Ectodermal cell (in vitro differentiated cells): ENCODE data around the gene BMP6.

Source experiments
- H3K27ac ChIP-seq: 2 replicates; pipeline ENCODE4 v1.7.0; 2013; ENCODE audit warnings: mild to moderate bottlenecking, low read depth, low read length; ENCODE audit not compliant: insufficient read depth, poor library complexity, severe bottlenecking
- H3K27me3 ChIP-seq: 2 replicates; pipeline ENCODE4 v1.7.0; 2013; ENCODE audit warnings: mild to moderate bottlenecking, low read length; ENCODE audit not compliant: insufficient read depth, control insufficient read depth, poor library complexity, severe bottlenecking
- H3K36me3 ChIP-seq: one replicate; pipeline ENCODE4 v1.7.0; 2013; ENCODE audit warnings: low read length; ENCODE audit not compliant: control insufficient read depth, insufficient read depth
- H3K4me1 ChIP-seq: one replicate; pipeline ENCODE4 v1.7.0; 2013; ENCODE audit warnings: low read length; ENCODE audit not compliant: control insufficient read depth, insufficient read depth
- H3K4me3 ChIP-seq: 2 replicates; pipeline ENCODE4 v1.7.0; 2013; ENCODE audit warnings: low read depth, low read length, control low read depth; ENCODE audit not compliant: insufficient read depth
- H3K9me3 ChIP-seq: 2 replicates; pipeline ENCODE4 v1.7.0; 2013; ENCODE audit warnings: mild to moderate bottlenecking, low read length, moderate library complexity; ENCODE audit not compliant: control insufficient read depth
- WGBS, 2 experiments: methylation state at CpG; one replicate each; pipeline ENCODE4 v1.1.7; 2013; ENCODE audit warnings: missing lambda C conversion rate in 2 of 2; 5-methylcytosine and 5-hydroxymethylcytosine counted together

BMP6 gene

DNA sequence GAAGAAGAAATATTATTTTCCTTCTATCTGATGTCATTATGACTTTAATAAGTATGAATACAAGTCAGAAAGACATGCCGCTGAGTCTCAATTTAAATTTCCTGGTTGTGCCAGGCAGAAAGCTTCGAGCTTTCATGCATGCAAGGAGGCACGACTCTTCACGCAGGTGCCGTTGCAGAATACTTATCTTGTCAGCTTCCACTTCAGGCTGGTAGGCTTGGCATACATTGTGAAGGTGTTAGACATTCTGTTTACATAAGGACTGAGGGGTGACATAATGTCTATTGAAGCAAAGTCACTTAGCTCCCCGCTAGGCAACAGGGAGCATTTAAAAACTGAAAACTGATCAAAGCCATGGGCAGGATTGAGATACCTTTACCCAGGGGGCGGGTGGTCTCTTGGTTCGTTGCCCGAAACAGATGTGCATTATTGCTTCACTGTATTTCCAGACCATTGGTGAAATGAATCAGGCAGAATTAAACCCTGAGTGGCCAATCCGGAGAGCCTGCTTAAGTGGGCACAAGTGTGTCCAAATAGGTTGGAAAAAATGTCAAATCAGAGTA is 16.4 kb downstream of the BMP6 start:
- no peaks in the 10 kb centered on the region for H3K4me1 ChIP-seq
- no peak overlapping the region for H3K27ac ChIP-seq
- H3K36me3 ChIP-seq = no peaks in the 10 kb centered on the region
- H3K27me3 ChIP-seq = no peaks in the 10 kb centered on the region
- WGBS, 2 experiments = 88 to 90% methylated on average over 10 of the region's 10 CpGs
- no peak overlapping the region for H3K4me3 ChIP-seq
- no peaks in the 10 kb centered on the region for H3K9me3 ChIP-seq

DNA sequence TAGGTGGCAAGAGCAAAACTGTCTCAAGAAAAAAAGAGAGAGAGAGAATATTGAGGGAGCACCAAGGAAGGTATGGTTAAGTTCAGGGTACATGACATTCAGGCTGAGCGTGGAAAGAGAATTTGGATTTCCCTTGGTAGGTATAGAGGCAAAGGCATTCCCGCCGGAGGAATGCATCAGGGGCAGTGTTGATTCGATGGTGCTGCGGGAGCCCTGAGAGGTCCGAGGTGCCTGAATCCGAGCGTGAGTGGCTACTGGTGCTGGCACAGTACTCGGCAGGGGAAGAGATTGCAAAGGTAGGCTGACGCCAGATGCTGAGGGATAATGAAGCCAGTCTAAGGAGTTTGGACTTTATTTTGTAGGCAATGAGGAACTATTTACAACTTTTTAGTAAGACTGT is 20.0 kb downstream of the BMP6 start:
- no peaks in the 10 kb centered on the region for H3K4me1 ChIP-seq
- H3K4me3 ChIP-seq = no peak overlapping the region
- 89 to 91% methylated on average over 10 of the region's 10 CpGs for WGBS, 2 experiments
- no peaks in the 10 kb centered on the region for H3K36me3 ChIP-seq
- H3K9me3 ChIP-seq = no peaks in the 10 kb centered on the region
- H3K27me3 ChIP-seq = no peaks in the 10 kb centered on the region
- H3K27ac ChIP-seq = no peak overlapping the region

DNA sequence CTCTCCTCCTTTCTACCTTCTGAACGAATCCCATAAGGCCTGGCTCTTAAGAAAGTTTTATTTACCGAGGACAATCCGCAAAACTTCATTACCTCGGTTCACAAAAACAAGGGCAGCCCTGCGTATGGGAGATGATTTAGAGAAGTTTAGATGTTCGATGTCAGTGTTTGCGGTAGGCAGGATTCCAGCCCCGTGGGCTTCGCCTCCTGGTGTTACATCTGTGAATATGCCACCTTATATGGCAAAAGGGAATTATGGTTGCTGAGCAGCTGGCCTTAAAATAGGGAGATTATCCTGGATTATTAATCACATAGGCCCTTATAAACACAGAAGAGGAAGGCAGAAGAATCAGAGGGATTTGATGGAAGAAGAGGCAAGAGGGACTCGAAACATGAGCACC is 21.1 kb downstream of the BMP6 start:
- H3K27ac ChIP-seq = no peak overlapping the region
- no peaks in the 10 kb centered on the region for H3K27me3 ChIP-seq
- 93 to 94% methylated on average over 10 of the region's 10 CpGs for WGBS, 2 experiments

DNA sequence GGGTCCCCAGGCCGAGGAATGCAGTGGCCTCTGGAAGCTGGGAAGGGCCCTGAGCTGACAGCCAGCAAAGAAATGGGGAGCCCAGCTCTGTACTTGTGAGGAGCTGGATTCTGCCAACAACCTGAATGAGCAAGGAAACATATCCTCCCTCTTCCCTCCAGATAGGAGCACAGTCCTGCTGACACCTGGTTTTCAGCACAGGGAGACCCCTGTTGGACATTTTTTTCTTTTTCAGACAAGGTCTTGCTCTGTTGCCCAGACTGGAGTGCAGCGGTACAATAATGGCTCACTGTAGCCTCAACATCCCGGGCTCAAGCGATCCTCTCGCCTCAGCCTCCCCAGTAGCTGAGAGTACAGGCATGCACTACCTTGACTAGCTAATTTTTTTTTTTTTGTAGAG is 21.5 kb downstream of the BMP6 start:
- Histone ChIP-seq H3K4me1 (no peaks in the 10 kb centered on the region), H3K36me3 (no peaks in the 10 kb centered on the region), H3K27ac (no peak overlapping the region), H3K27me3 (no peaks in the 10 kb centered on the region), H3K4me3 (no peak overlapping the region), H3K9me3 (no peaks in the 10 kb centered on the region)
- WGBS, 2 experiments = 94% methylated on average over 5 of the region's 5 CpGs

More for the DNA sequence above, 21.1 kb downstream of the BMP6 start:
- Histone ChIP-seq H3K9me3 (no peaks in the 10 kb centered on the region), H3K4me1 (no peaks in the 10 kb centered on the region), H3K36me3 (no peaks in the 10 kb centered on the region), H3K4me3 (no peak overlapping the region)

DNA sequence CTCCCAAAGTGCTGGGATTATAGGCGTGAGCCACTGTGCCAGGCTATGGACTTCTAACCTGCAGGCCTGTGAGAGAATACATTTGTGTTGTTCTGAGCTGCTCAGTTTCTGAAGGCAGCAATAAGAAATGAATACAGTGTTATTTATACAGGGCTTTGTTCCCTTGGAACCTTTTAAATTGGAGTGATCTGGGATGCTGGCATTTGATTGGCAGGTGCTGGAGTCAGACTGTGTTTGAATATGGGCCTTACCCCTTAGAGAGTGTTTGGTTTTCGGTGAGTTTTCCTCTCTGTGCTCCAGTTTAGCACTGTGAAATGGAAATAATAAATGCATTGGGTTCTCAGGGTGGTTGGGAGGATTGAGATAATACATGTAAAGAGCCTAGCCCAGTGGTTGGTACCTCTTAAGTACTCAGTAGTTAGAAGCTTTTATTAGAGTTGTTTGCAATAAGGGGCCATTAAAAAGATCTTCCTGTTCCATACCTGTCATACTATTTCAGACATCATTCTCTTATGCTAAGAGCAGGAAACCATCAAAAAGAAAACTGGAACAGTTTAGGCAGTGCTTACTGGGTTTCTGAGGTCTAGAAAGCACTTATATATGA is 22.1 kb downstream of the BMP6 start:
- no peaks in the 10 kb centered on the region for H3K4me1 ChIP-seq
- H3K4me3 ChIP-seq = no peak overlapping the region
- 88 to 92% methylated on average over 2 of the region's 2 CpGs for WGBS, 2 experiments
- H3K9me3 ChIP-seq = no peaks in the 10 kb centered on the region
- H3K36me3 ChIP-seq = no peaks in the 10 kb centered on the region
- H3K27me3 ChIP-seq = no peaks in the 10 kb centered on the region
- H3K27ac ChIP-seq = no peak overlapping the region

DNA sequence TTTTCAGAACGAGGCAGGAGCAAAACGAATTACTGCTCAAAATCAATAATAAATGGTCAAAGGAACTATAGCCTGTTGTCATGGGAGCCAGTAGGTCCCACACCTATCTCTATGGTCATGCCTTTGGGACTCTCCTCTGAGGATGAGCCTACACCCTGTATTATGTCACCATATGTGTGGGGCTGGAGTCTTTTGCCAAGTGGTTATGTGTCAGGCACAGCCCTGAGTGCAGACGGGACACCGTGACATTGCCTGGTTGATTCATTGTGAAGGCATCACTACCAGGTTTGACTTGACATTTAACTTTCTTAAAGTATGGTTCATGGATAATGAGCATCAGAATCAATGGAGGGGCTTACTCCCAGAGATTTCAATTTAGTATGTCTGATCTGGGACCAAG is 23.6 kb downstream of the BMP6 start:
- 87% methylated on average over 4 of the region's 4 CpGs for WGBS, 2 experiments
- Histone ChIP-seq H3K36me3 (no peaks in the 10 kb centered on the region), H3K9me3 (no peaks in the 10 kb centered on the region), H3K27me3 (no peaks in the 10 kb centered on the region), H3K4me3 (no peak overlapping the region), H3K27ac (no peak overlapping the region), H3K4me1 (no peaks in the 10 kb centered on the region)

DNA sequence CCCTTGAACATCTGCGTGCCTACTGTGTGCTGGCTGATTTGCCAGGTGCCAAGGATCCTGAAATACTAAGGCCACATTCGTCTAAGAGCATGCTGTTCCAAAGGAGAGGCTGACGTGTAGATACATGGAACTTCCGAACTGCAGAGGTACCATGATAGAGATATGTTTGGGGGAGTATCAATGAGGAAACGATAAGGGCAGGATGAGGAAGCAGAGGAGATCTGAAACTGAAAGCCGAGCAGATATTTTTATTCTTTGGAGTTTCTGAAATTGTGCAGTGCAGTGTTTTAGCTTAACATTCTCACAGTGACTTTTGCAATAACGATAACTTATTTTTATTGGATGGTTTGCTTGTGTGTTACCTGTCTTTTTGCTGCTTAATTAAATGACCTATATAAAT is 24.3 kb downstream of the BMP6 start:
- no peaks in the 10 kb centered on the region for H3K4me1 ChIP-seq
- WGBS, 2 experiments = 94 to 96% methylated on average over 6 to 7 of the region's 7 CpGs
- H3K27ac ChIP-seq = no peak overlapping the region
- H3K9me3 ChIP-seq = no peaks in the 10 kb centered on the region
- H3K36me3 ChIP-seq = no peaks in the 10 kb centered on the region
- H3K27me3 ChIP-seq = no peaks in the 10 kb centered on the region
- no peak overlapping the region for H3K4me3 ChIP-seq

DNA sequence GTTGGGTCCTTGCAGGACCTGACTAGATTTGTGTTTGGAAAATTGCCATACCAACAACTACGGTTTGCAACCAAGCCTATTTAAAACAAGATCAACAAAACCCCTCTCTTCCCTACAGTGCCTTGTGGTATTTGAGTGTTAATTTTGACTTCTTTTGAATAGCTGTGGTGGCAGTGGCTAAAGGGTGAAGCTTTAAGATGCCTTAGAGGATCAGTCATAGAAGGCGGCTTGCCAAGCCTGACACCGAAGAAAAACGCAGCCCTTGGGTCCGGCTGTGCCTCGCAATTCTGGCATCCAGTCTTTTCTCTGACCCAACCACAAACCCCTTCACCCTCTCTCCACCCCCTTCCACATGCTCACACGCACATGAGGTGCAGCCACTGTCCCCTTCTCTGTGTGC is 32.6 kb downstream of the BMP6 start:
- Histone ChIP-seq H3K9me3 (no peaks in the 10 kb centered on the region), H3K4me1 (no peaks in the 10 kb centered on the region), H3K27ac (no peak overlapping the region), H3K4me3 (no peak overlapping the region), H3K27me3 (no peaks in the 10 kb centered on the region), H3K36me3 (no peaks in the 10 kb centered on the region)
- WGBS, 2 experiments = 86 to 89% methylated on average over 6 to 7 of the region's 7 CpGs

DNA sequence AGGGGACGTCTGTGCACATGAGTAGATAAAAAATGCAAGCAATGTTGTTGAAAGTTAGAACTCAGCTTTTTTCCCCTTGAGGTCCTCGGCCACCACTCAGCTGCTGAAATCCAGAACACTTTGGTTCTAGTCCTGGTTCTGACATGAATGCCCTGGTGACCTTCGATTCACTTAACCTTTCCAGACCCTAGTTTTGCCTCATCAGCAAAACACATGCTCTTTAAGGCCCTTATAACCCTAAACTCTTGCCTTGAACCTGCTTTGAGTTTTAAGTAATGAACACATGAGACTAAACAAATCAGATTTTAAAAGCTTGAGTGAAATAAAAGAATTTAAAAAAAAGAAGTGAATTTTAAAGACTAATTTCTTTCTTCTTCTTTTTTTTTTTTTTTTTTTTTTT is 33.4 kb downstream of the BMP6 start:
- H3K27ac ChIP-seq = no peak overlapping the region
- H3K27me3 ChIP-seq = no peaks in the 10 kb centered on the region
- 91 to 93% methylated on average over 3 of the region's 3 CpGs for WGBS, 2 experiments
- no peak overlapping the region for H3K4me3 ChIP-seq
- H3K4me1 ChIP-seq = no peaks in the 10 kb centered on the region
- H3K9me3 ChIP-seq = no peaks in the 10 kb centered on the region
- no peaks in the 10 kb centered on the region for H3K36me3 ChIP-seq

DNA sequence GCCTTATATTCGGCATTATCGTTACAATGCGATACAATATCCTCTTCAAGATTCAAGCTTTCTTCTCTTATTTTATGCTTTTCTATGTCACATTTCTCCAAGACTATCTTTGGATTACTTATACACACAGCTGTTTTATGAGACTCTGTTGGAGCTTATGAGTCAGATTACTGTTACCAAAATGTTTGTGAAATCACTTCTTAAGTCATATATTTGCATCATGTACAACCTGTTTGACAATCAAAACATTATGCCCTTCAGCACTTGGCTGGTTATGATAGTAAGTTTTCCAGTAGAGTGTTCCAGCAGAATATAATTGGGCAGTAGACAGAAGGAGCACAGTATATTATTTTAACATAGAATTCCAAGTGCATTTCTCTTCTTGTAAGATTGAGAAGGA is 35.2 kb downstream of the BMP6 start:
- no peaks in the 10 kb centered on the region for H3K36me3 ChIP-seq
- 95 to 97% methylated on average over 3 of the region's 3 CpGs for WGBS, 2 experiments
- H3K27ac ChIP-seq = no peak overlapping the region
- H3K9me3 ChIP-seq = no peaks in the 10 kb centered on the region
- H3K4me1 ChIP-seq = no peaks in the 10 kb centered on the region
- no peak overlapping the region for H3K4me3 ChIP-seq
- H3K27me3 ChIP-seq = no peaks in the 10 kb centered on the region

DNA sequence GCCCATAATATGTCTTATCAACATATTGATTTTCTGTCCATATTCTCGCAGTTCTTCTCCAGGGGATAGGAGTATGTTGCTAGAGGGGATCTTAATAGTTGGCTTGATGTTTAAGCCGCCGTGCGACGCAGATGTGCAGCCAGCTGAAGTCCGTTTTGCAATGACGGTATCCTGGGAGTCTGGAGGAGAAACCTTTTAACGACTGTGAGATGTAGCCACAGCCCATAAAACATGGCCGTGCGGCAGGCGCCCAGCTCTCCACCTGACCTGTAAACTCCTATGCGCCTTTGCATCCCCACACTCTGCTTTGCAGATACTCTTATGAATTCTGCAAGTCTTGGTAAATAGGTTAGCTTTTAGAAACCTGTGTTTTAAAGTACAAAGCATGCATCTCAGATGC is 36.9 kb downstream of the BMP6 start:
- Histone ChIP-seq H3K4me1 (no peaks in the 10 kb centered on the region), H3K4me3 (no peak overlapping the region), H3K9me3 (no peaks in the 10 kb centered on the region), H3K27ac (no peak overlapping the region), H3K36me3 (no peaks in the 10 kb centered on the region), H3K27me3 (no peaks in the 10 kb centered on the region)
- WGBS, 2 experiments = 93 to 97% methylated on average over 12 of the region's 12 CpGs
